GM21786 (cell line): ENCODE measurements around the gene DHRS12.
A peak's percentile ranks its signal among the peaks of the same experiment; 100 is the strongest.

Experiments used
- ATAC-seq: cut with Tn5 transposase; IDR thresholded peaks from one replicate; pipeline ENCODE4 v1.9.1; 2021; ENCODE audit not compliant: unreplicated experiment

Gene DHRS12

DNA sequence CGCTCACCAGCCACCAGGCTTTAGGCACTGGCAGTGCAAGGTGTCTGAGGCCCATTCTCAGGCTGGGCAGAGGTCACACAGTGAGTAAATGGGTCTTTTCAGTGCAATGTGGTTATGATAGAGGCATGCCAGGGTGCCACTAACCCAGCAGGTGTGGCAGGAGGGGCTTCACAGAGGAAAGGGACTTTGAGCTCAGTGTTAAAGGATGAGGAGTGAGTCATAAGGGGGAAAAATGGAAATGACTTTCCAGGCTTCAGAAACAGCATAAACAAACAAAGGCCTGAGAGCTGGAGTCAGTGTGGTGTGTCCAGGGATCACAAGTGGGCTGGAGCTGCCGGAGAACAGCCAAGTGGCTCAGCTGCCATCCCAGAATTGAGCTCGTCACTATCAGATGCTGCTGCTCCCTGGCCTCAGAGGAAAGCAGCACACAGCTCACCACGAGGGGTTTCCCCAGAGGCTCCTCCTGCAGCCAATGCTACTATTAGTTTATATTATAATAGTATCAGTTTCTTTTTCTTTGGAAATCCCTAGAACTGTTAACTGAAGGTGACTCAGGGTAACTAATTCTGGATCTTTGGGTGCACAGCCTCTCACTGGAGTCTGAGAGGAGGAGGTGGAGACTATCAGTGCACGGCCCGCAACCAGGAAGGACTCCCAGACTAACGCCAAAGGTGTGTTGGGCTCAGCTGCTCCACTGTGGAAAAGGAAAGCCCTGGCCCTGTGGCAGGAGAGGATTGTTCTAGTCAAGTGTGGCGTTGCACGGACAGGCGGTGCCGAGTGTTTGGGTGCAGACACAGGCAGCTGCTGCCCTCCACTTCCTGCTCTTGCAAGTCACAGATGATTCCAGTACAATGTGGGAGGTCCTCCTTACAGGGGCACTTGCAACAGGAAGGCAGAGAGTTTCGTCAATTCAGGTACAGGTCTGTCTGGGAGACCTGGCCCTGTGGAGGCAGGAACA is 39.5 kb downstream of the DHRS12 start:
- ATAC-seq = peak; percentile 78

DNA sequence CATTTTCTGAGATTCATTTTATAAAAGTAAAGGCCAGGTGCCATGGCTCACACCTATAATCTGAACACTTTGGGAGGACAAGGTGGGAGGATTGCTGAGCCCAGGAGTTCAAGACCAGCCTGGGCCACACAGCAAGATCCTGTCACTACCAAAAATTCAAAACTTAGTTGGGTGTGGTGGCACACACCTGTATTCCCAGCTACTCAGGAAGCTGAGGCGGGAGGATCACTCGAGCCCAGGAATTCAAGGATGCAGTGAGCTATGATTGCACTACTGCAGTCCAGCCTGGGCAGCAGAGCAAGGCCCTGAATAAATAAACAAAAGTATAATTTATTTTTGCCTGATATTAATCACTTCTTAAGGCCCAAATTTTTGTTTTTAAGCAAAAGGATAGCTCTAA is 40.5 kb downstream of the DHRS12 start:
- ATAC-seq = no peak

DNA sequence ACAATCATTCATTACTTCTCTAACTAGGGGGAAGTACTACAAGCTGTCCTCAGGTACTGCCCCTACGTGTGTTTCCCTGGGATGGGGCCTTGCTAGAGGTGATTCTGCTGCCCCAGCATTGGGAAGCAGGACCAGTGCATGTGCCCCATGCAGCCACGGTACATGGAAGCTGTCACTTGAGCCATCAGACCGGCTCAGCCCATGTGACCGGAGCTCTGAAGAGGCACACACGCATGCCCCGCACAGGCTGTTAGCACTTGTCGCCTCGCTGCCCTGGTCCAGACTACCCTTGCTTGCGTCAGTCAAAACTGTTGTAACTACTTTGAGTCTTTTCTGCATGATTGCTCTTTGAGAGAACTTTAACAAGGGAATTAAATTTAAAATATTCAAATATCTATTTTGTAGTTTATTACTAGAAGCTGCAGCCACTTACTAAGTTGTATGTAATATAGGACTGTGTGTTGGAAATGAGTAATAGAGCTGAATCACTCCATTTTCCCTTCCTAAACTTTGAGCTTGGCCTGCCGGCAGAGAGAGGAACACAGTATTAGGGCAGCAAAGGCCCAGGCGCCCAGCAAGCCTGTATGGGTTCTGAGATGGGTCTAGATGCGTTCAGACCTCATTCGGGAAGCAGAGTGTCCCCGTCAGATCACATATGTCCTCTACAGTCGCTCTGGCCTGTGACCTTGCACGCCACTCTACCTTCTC is 42.2 kb downstream of the DHRS12 start:
- no peak for ATAC-seq

DNA sequence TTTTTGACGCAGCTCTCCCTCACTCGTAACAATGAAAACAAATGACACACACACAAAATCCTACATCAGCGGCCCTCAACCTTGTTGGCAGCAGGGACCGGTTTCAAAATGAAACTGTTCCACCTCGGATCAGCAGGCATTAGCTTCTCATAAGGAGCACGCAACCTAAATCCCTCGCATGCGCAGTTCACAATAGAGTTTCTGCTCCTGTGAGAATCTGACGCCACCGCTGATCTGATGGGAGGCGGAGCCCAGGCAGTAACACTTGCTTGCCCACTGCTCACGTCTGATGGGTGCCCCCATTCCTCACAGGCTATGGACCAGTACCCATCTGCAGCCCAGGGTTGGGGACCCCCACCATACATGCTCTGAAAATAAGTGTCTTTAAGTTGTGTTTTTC is 43.4 kb downstream of the DHRS12 start:
- no peak for ATAC-seq

DNA sequence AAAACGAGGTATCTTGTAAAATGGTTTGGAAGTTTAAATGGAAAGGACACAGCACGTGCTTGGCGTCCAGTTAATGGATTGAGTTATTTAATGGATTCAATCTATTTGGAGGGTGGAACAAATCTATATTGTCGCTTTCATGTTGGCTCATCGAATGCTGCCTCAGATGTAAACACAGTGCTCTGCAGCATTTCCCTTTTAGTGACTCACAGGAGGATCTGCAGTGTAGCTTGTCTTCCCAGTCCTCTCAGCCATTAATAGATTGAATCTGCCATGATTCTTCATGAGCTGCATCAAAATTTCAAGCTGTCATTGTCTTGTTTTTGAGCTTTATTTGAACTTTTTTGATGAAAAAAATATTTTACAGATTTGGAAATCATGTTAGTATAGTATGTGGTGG is 44.7 kb downstream of the DHRS12 start:
- ATAC-seq = no peak

- ATAC-seq = no peak
Measured at GRCh38 chr13:51758691-51759090, 45.3 kb downstream of the DHRS12 start.

DNA sequence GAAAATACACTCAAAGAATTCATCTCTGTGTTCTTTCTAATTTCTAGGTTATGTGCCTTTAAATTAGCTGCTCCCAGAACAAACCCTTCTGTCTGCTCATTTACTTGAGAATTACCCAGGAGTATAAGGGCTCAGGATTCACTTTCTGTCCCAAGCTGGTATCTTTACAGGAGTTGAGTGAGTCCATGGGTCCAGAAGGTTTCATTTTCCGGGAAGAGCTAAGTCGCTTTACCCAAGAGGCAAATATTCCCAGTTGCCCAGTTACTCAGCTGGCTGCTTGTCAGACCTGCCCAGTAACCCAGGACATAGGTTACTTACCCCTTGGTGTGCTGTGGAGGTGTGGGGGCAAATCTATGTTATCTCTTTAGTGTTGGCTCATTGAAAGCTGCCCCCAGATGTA is 47.3 kb downstream of the DHRS12 start:
- no peak for ATAC-seq

DNA sequence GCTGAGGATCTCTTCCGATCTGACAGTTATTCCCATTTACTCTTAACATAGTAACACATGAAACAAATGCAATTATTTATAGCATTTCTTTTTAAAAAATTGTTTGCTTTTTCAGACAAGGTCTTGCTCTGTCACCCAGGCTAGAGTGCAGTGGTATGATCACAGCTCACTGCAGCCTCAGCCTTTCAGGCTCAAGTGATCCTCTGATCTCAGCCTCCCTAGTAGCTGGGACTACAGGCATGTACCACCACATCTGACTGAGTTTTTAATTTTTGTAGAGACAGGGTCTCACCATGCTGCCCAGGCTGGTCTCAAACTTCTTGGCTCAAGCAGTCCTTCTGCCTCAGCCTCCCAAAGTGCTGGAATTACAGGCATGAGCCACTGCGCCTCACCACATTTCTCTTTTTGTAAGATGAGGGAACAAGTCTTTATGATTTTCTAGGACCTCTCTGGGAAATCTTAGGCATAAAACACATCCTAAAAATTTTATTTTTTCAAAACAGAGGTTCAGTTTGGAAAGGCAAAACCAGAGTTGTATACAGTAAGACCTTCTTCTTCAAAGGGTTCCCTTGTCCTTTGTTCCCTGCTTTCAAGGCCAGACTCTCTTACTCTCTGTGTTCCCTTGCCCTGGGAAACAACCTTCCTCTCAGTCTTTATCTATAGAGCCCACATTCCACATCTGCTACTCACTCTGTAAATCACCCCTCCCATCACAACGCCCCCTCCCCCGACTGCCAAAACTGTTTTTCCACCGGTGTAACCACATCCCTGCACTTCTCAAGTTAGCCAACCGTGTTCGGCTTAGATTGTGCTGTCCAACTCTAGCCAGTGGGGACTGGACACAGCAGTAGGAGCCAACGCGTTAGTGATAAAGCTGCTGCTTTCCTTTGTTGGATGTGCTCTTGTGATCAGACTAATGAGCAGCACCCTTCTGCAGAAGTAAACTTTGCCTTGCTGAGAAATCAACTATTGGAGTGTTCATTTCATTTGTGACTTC is 56.2 kb downstream of the DHRS12 start:
- ATAC-seq = no peak

DNA sequence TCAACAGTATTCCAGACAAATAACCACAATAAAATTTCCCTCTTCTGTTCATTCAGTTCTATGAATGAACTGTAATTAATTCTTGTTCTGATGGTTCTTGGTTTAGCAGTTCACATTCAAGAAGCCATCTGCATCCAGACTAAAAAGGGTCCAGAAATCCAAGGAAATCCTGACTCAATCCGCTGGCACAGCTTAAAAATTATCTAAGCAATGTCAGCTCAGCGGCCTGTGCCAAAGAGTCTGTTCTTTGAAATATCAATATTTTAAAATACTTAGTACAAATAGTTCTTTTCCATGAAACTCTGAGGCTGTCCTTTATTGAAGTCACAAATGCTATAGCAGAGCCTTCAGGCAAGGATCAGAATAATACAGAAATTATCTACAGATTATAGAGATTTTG is 57.2 kb downstream of the DHRS12 start:
- ATAC-seq = no peak

GRCh38 chr13:51745243-51745642 is 58.7 kb downstream of the DHRS12 start:
- ATAC-seq = no peak

DNA sequence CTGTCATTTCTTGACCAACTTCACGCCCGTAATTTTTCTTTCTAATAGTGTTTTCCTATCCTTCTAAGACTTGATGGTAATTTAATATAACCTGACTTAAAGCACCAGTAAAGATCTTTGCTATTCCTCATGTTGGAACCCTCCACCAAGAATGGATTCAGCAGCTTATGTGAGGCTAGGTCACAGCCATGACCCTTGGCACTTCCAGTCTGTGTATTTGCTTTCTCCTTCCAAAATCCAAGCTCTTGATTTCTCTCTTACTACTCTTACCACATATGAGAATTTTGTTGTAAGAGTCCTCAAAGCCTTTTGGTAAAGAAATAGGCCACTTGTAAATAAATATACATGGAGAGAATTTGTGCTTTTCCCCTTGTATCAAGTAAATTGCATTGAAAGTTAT is 61.4 kb downstream of the DHRS12 start:
- ATAC-seq = no peak

DNA sequence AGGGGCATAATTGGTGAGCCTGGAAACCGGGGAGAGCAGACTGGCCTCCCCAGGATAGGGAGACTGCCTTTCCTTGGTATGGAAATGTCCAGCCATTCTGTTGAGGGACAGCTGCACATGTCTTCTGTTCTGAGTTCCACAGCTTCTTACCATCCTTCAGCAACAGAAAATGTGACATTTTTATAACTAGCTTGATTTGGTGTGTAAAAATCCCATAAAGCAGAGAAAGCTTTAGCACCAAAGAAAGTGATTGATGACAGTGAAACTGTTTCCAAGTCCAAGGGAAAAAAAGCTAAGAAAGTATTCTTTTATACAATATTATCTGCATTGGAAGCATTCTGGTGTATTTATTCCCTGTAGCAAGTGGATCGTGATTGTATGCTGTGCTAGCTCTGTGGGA is 61.9 kb downstream of the DHRS12 start:
- ATAC-seq = no peak

DNA sequence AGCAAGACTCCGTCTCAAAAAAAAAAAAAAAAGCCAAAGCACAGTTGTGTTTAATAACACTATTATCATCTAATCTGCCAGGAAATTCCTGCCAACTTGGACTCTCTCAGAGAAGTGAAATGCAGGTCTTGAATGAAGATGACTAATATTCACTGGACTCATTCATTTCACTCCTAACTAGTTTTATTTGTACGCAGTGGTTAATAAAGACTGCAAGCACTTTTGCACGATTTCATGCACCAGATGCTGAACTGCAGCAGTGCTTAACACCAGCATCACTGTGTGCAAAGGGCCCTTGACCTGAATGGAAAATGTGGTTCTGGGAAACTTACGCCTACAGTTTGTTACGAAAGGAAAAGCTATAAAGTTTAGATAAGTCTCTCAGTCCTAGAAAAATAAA is 63.3 kb downstream of the DHRS12 start:
- no peak for ATAC-seq

GRCh38 chr13:51739027-51739764 is 64.8 kb downstream of the DHRS12 start:
- ATAC-seq = no peak

DNA sequence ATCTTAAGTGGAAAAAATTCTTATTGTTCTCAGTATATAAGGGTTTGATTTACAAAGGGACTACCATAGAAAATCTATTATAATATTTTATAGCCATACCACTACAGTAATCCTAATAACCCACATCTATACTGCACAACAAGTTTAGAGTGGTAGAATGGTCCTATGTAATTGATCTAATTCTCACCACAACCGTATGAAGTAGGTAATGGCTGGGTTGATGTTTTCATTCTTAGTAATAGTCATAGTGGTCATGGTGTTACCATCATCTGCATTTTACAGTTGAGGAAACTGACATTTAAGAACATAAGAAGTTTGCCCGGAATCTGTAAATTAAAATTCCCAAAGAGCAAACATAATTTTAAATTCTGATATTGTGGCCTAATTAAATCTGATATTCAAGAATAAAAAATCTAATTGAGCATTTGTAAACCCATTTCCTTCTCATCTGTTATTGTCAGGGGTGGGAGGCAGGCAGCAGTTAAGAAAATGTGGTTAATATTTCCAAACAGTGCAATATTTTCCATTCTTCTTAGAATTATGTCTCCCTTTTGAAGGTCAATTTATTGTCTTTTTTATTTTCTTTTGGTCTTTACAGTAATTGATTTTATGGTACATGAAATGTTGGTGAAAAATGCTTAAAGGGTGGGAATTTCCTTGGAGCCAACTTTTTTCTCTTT is 65.6 kb downstream of the DHRS12 start:
- no peak for ATAC-seq

GRCh38 chr13:51737609-51738008 is 66.4 kb downstream of the DHRS12 start:
- ATAC-seq = no peak

GRCh38 chr13:51734786-51735185 is 69.2 kb downstream of the DHRS12 start:
- ATAC-seq = no peak

- no peak for ATAC-seq
Measured at GRCh38 chr13:51733374-51734298, 70.3 kb downstream of the DHRS12 start.

DNA sequence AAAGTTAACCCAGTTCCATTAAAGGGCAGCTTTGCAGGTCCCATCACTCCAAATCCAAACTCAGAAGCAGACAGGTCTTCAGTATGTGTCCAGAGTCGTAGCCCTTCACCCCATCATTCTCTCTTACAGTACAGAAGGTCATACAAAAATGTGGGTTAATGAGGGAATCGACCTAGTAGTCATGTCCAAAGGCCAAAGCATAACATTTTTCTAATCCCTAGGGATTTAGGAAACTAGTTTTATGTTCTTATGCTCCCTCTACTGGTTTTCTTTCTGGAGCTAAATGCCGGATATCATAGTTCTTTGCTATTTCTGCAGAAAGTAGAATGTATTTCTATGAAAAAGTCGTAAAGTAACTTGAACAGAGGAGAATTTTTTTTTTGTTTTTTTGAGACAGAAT is 72.2 kb downstream of the DHRS12 start:
- no peak for ATAC-seq
